ENCODE measurements around the gene VPS13C.

VPS13C gene

GRCh38 chr15:62060113-62060895, at the start of gene VPS13C:
VPS13C (minus strand) TSS chr15:62060447; CDS start chr15:62060374, 73 bp downstream.
- DNase-seq (ENCODE audit: low read depth) = peak; percentile 89
- H3K4me3 ChIP-seq (ENCODE audit: low read length) = peak within 1 kb of the TSS; percentile 78
- TF ChIP-seq CTCF (IDR thresholded peaks at IDR 0.05; ENCODE audit: insufficient read depth, low read depth, low read length, missing control alignments) = peak; percentile 68

DNA sequence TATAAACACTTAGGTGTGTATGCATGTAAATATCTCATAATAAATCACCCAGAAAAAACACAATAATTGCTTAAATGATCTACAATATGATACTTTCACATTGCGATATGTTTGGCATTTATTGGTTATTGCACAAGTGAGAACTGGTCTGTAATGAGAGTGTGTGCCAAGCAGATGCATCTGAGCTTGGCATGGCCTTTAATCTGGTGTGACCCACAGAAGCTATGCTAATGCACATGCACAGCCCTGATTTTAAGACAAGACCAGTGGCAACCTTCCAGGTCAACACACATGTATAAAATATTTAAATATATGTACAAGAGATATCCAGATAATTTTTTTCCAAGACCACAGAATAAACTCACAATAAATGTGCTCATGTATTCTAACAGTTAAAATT, 49.2 kb upstream of the VPS13C start:
- no peak for TF ChIP-seq CTCF (IDR thresholded peaks at IDR 0.05; ENCODE audit: insufficient read depth, low read depth, low read length, missing control alignments)
- no peak overlapping the region for H3K4me3 ChIP-seq (ENCODE audit: low read length)
- no peak for DNase-seq (ENCODE audit: low read depth)

GRCh38 chr15:62108411-62108810, 48.2 kb upstream of the VPS13C start:
- no peak for DNase-seq (ENCODE audit: low read depth)
- TF ChIP-seq CTCF (IDR thresholded peaks at IDR 0.05; ENCODE audit: insufficient read depth, low read depth, low read length, missing control alignments) = no peak
- H3K4me3 ChIP-seq (ENCODE audit: low read length) = no peak overlapping the region

DNA sequence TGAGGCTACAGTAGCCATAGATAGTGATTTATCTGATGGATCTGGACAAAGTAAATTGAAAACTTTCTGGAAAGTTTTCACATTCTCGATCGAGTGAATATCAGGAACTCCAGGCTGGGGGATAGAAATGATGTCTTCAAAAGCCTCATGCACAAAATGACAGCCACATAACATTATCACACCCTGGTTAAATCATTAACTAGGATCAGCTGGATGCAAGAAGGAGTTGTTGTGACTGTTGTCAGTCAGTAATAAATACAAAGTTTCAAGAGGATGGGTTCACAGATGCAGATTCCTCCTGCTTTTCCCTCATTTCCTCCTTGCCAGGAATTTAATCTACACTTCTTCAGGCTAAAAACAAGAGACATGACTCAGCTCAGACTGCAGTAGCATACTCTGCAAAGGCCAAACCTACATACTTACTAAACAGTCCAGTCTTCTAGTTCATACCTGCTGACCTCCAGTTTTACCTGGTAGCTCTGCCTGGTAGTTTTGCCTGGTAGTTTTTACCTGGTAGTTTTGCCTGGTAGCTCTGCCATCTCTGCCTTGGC, 47.4 kb upstream of the VPS13C start:
- DNase-seq (ENCODE audit: low read depth) = peak; percentile 45
- TF ChIP-seq CTCF (IDR thresholded peaks at IDR 0.05; ENCODE audit: insufficient read depth, low read depth, low read length, missing control alignments) = no peak
- H3K4me3 ChIP-seq (ENCODE audit: low read length) = no peak overlapping the region

- H3K4me3 ChIP-seq (ENCODE audit: low read length) = no peak overlapping the region
- no peak for TF ChIP-seq CTCF (IDR thresholded peaks at IDR 0.05; ENCODE audit: insufficient read depth, low read depth, low read length, missing control alignments)
- no peak for DNase-seq (ENCODE audit: low read depth)
Measured at GRCh38 chr15:62106096-62106495, 45.8 kb upstream of the VPS13C start.

DNA sequence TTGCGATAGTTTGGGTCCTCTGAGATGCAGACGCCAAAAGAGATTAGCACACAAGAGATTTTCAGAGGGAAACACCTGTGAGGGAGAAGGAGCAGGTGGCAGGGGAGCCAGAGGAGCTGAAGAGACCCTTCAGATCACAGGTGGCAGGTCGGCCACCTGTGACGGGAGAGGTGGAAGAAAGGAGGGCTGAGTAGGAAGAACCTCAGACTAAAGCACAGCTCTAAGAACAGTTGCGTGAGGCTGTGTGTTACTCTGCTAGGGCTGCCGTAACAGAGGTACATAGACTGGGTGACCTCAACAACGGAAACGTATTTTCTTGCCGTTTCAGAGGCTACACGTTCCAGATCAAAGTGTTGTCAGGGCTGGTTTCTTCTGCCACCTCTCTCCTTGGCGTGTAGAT, 45.0 kb upstream of the VPS13C start:
- H3K4me3 ChIP-seq (ENCODE audit: low read length) = no peak overlapping the region
- TF ChIP-seq CTCF (IDR thresholded peaks at IDR 0.05; ENCODE audit: insufficient read depth, low read depth, low read length, missing control alignments) = no peak
- DNase-seq (ENCODE audit: low read depth) = no peak

DNA sequence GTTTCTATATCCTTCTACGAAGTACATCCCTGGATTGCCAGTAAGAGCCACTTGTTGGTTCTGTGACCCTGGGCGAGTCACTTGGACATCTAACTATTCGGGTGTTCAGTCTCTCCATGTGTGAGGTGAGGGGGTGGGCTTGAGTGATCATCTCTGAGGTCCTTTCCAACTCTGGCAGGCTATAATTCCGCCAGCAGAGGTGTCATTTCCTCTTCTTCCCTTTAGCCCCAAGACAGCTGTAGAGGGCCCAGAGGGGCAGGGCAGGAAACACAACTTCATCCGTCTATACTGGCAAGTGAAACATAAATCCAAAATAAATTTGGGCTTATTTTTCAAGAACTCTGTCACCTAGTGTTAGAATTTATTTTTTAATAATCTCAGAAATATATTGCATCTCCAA, 44.6 kb upstream of the VPS13C start:
- TF ChIP-seq CTCF (IDR thresholded peaks at IDR 0.05; ENCODE audit: insufficient read depth, low read depth, low read length, missing control alignments) = no peak
- no peak for DNase-seq (ENCODE audit: low read depth)
- no peak overlapping the region for H3K4me3 ChIP-seq (ENCODE audit: low read length)

All from epithelial cell of esophagus (primary cell).